ENCODE measurements around the gene C11orf68.

GRCh38 chr11:65890324-65891218 is 28.3 kb downstream of the C11orf68 start, which contains the start of gene CCDC85B:
- TF ChIP-seq CTCF (IDR thresholded peaks at IDR 0.05; ENCODE audit: insufficient read depth, low read depth, low read length): no peak
- no peak for TF ChIP-seq EZH2 (IDR thresholded peaks at IDR 0.05; ENCODE audit: insufficient read depth, low read length)
